ENCODE data around the gene NPLOC4.

DNA sequence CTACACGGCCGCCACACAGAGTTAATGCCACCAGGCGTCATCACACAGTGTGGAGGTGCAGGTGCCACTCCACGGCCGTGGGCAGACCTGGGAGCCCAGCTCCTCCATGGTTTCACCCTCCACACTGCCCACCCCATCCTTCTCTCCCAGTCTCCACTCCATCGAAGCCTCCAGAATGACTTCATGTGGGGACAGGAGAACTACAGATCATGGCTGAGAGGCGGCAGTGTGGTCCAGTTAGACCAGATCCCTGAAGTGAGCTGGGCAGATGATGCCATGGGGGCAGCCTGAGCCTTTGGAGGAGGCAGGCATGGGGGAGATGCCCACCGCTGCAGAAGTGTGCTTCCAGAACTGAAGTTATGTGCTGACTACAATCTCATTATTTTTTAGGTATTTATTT, 46.8 kb downstream of the NPLOC4 start:
- TF ChIP-seq CTCF (IDR thresholded peaks at IDR 0.05) (no peak), EZH2phosphoT487 (IDR thresholded peaks at IDR 0.05) (no peak), EZH2 (IDR thresholded peaks at IDR 0.05) (no peak)

All from neural progenitor cell (in vitro differentiated cells).